ENCODE data around the gene ABCA8.
A peak's percentile ranks its signal among the peaks of the same experiment; 100 is the strongest.

ABCA8 gene

DNA sequence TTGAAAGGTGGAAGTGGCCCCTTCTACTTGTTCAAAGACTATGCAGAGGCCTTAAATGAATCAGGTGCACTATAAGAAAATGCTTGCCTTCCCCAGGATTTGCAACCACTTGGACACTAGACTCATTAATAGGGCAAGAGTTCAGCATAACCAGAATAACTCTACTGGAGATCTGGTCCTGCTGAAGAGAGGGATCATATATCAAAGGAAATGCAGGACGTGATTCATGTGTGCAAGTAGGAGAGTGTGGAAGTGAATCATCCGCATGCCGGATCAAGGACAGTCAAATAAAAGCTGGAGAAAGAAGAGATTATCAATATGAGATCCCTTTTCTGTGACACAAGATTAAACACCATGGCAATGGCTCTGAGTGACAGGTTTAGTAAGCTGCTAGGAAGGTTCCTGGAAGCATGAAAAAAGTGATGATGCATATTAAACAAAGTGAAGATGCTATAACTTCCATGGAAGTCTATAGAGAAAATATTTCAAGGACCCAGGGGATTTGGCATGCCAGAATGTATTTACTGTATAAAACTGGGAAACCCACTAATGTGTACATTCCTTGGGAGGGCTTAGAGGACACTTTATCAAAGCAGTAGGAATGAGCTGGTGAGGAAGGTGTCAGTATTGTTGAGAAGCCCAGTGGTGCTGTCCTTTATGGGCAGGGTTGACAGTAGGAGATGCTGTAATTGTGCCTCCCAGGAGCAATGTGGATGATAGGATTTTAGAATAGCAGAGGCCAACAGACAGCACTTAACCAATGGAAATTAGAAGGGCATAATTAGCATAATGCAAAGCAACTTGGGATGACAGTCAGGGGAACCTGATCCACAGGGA lies 133.1 kb downstream of the ABCA8 start:
- DNase-seq: no peak

DNA sequence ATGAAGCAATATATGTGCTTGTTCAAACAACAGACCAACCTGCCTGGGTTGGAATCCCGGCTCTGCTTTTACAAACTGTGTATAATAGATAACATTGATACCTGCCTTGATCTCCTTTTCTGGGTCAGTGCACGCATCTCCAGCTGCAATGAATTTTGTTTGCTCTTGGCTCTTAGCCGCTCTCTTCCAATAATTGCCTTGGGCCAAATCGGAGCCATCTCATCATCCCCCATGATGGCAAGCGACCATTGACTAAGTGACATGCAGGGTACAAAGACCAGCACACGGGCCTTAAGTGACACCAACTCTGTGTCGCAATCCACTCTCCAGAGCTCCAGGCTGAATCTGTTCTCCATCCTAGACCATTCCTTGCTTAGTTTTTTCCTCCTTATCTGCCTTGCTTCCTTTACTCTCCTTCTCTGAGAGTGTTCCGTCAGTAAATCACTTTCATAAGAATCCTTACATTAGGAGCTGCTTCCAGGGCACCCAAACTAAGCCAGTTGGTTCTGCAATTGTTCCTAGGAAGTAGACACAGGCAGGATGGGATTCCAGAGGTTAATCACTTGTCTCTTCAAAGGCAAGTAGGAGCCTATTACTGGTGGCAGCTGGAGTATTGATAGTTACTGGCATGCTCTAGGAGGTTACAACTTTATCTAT lies 134.2 kb downstream of the ABCA8 start:
- no peak for DNase-seq

DNA sequence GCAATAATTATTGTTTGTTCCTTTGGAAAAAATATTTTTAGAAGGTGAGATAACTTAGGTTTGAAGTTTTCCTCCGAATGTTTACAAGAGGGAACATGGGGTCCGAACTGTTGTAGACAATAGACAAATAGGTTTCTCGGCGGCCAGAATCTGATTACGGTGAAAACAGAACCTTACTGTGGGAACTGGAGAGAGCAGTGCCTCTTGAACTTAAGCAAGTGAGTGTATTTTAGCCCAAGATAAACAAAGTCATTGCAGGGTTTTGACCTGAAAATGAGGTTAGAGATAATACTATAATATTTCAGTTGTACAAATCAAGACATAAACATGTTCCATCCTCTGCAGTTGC lies 134.7 kb downstream of the ABCA8 start:
- no peak for DNase-seq

DNA sequence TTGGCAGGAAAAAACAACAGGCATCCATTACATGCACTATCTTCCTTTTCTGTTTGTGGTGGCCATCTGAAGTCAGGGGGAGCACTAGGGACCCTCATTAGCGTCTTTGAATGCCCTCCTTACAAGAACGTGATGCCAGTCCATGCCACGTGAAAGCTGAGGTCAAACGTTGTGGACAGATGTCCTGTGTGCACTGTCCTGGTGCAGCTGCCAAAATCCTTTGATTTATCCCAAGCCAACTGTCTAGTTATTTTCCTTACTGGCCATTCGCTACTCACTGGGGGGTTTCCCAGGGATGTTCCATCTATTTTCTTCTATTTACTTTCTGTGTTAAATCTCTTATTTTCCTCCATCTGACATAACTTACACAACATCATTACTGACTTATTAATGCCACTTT lies 135.7 kb downstream of the ABCA8 start:
- DNase-seq: peak; percentile 69
